ENCODE results near the gene DMRTA2. TPM values are rescaled to one million over a fixed set of nuclear protein-coding genes. Genes with fewer than 3 reads are reported as not detected.

The DMRTA2 gene
- total and polyA plus RNA-seq, 2 of the 8 experiments (the other 6 are each of a cell fraction or from before 2014, with no cell fraction given): not detected

GRCh38 chr1:50424884-50425375 is 1.7 kb upstream of the DMRTA2 start:
- H3K14ac ChIP-seq (ENCODE audit: insufficient read length): no peak overlapping the region
- peaks cover 11% of the 10 kb centered on the region; the same call in 1 of the 2 replicates for H3K23me2 ChIP-seq (ENCODE audit: low read depth, low read length)
- H3K79me2 ChIP-seq (ENCODE audit: control insufficient read depth in 1 of 2, insufficient read depth in 2 of 2, low read length in 2 of 2): no peaks in the 10 kb centered on the region
- H3K23ac ChIP-seq (ENCODE audit: insufficient read length): no peak overlapping the region
- H2BK120ac ChIP-seq (replicated peaks; ENCODE audit: low read depth, low read length): no peak overlapping the region
- ChIA-PET CTCF (ENCODE audit: partially characterized antibody) (interaction anchor here (0.5 to 7.4 kb wide), 6 partner anchors 8 to 1894 kb away, joined by 3 to 32 read pairs (median 10); no protein-coding TSS in a partner anchor), POLR2A (ENCODE audit: partially characterized antibody) (interaction anchor here (0.7 to 1.1 kb wide), 2 partner anchors 12 to 318 kb away, joined by 3 read pairs; no protein-coding TSS in a partner anchor)
- H3K4me3 ChIP-seq (ENCODE audit: extremely low read depth in 1 of 4, insufficient read depth in 2 of 4, low read depth in 3 of 4, low read length in 4 of 4): peak overlapping the region in 1 of 4 experiments; percentile 10; a peak in 1 of 8 replicates
- DNase-seq (ENCODE audit: low read depth in 1 of 2, low spot score in 2 of 2) (peak in 1 of 2 experiments; percentile 64), FAIRE-seq (no peak)
- no peak overlapping the region for H2AFZ ChIP-seq (ENCODE audit: low read length)
- no peaks in the 10 kb centered on the region; a peak in 1 of 4 replicates for H3K9me3 ChIP-seq (ENCODE audit: insufficient read depth in 2 of 2, low read depth in 1 of 2, low read length in 1 of 2)
- peaks cover 0 to 3% (median 0%) of the 10 kb centered on the region in 4 experiments; a peak in 1 of 8 replicates for H3K36me3 ChIP-seq (ENCODE audit: control insufficient read depth in 2 of 4, insufficient read depth in 4 of 4, low read length in 3 of 4)
- H3K4ac ChIP-seq (replicated peaks; ENCODE audit: insufficient read length, low read depth, low read length): no peak overlapping the region
- peaks cover 89 to 100% (median 98%) of the 10 kb centered on the region in 4 experiments for H3K27me3 ChIP-seq (replicated peaks in 1 of 4; ENCODE audit: control insufficient read depth in 3 of 4, extremely low read depth in 1 of 4, insufficient read depth in 3 of 4, low read length in 3 of 4)
- H4K20me1 ChIP-seq (replicated peaks in 1 of 2; ENCODE audit: control insufficient read depth in 1 of 2, insufficient read depth in 2 of 2, low read length in 2 of 2): peaks cover 15 to 44% of the 10 kb centered on the region in 2 experiments
- no peak overlapping the region for H2BK20ac ChIP-seq (ENCODE audit: low read length)
- no peak overlapping the region for H3K56ac ChIP-seq (replicated peaks; ENCODE audit: insufficient read length, low read depth, low read length)
- H4K91ac ChIP-seq (replicated peaks; ENCODE audit: insufficient read length, low read length): no peak overlapping the region
- no peak overlapping the region for H2BK12ac ChIP-seq (ENCODE audit: low read depth, low read length)
- H3K4me1 ChIP-seq (replicated peaks in 1 of 4; ENCODE audit: control insufficient read depth in 3 of 4, insufficient read depth in 4 of 4, low read length in 3 of 4): peaks cover 7 to 26% (median 13%) of the 10 kb centered on the region in 4 experiments; a peak in 6 of 7 replicates
- no peak overlapping the region for H2BK15ac ChIP-seq (ENCODE audit: low read length)
- no peak overlapping the region for H4K5ac ChIP-seq (ENCODE audit: insufficient read length, low read depth, low read length)
- no peak overlapping the region for H2BK5ac ChIP-seq (ENCODE audit: low read depth, low read length)
- H2AK5ac ChIP-seq (ENCODE audit: low read depth, low read length): no peak overlapping the region
- no peak overlapping the region for H3K18ac ChIP-seq (ENCODE audit: extremely low read depth, low read length)
- H3K79me1 ChIP-seq (ENCODE audit: low read depth, low read length): no peaks in the 10 kb centered on the region
- peak overlapping the region in 1 of 2 experiments; percentile 16; a peak in 1 of 4 replicates for H3K4me2 ChIP-seq (ENCODE audit: insufficient read depth in 1 of 2, low read depth in 2 of 2, low read length in 2 of 2)
- no peak overlapping the region for H3K9ac ChIP-seq (replicated peaks in 1 of 4; ENCODE audit: extremely low read depth in 1 of 4, low read depth in 3 of 4, low read length in 3 of 4)
- no peak overlapping the region for H3K27ac ChIP-seq (ENCODE audit: low read depth, low read length)
- H4K8ac ChIP-seq (ENCODE audit: extremely low read depth, insufficient read depth, low read length): no peak overlapping the region
- whole genome bisulfite sequencing, 2 experiments (ENCODE audit: extremely low coverage in 1 of 2, insufficient coverage in 1 of 2, insufficient read length in 1 of 2, insufficient replicate concordance in 2 of 2, low coverage in 1 of 2, low lambda C conversion rate in 2 of 2, missing lambda C conversion rate in 1 of 2): 4% methylated on average over 39 of the region's 40 CpGs; no CpG with 5 or more reads in 1 of the 2 experiments
- TF ChIP-seq BACH1 (IDR thresholded peaks at IDR 0.05; ENCODE audit: low read length): no peak
- TF ChIP-seq CHD1 (IDR thresholded peaks at IDR 0.05; ENCODE audit: low read depth, low read length): no peak
- TF ChIP-seq RNF2 (IDR thresholded peaks at IDR 0.05; ENCODE audit: borderline replicate concordance, low read depth, low read length, missing control alignments, poor library complexity, severe bottlenecking): peak; percentile 100
- TF ChIP-seq YY1 (IDR thresholded peaks at IDR 0.05; ENCODE audit: low read depth, low read length): no peak
- peak; percentile 93; the same call in 1 of the 2 replicates for TF ChIP-seq CBX8 (IDR thresholded peaks at IDR 0.05; ENCODE audit: borderline replicate concordance, low read depth, low read length)
- TF ChIP-seq JUN (IDR thresholded peaks at IDR 0.05; ENCODE audit: low read depth, low read length): no peak
- TF ChIP-seq SRF (IDR thresholded peaks at IDR 0.05; ENCODE audit: low read depth, low read length): no peak
- TF ChIP-seq KDM1A (IDR thresholded peaks at IDR 0.05; ENCODE audit: borderline replicate concordance, low read length): no peak
- peak; percentile 90 for TF ChIP-seq SUZ12 (IDR thresholded peaks at IDR 0.05; ENCODE audit: low read length)
- TF ChIP-seq CTBP2 (IDR thresholded peaks at IDR 0.05; ENCODE audit: borderline replicate concordance, insufficient read depth, insufficient read length, low read length): peak; percentile 16
- TF ChIP-seq ZNF274 (IDR thresholded peaks at IDR 0.05; ENCODE audit: borderline replicate concordance, extremely low read depth, low read length): no peak
- TF ChIP-seq KDM4A (IDR thresholded peaks at IDR 0.05; ENCODE audit: low read depth, low read length, severe bottlenecking): peak; percentile 35

All from H1 (cell line).